DOHH2 (cell line): ENCODE data around the gene TRMT1L.

ENCODE experiments used
- CTCF ChIP-seq: fragments of 200-600 bp; sonication (generic); IDR thresholded peaks from one replicate; pipeline ENCODE4 v1.5.1; 2014; ENCODE audit warnings: antibody characterized with exemption, mild to moderate bottlenecking, low read depth, low read length; ENCODE audit not compliant: poor library complexity, severe bottlenecking
- EZH2phosphoT487 ChIP-seq: fragments of 200-600 bp; sonication (generic); IDR thresholded peaks from 2 replicates; pipeline ENCODE4 v1.6.1; 2017; ENCODE audit warnings: borderline replicate concordance, mild to moderate bottlenecking, antibody characterized with exemption, low read length, moderate library complexity, mixed read lengths

GRCh38 chr1:185151215-185151614 is 5.5 kb downstream of the TRMT1L start:
- no peak for TF ChIP-seq CTCF
- no peak for TF ChIP-seq EZH2phosphoT487
